Cerebellar nuclear complex (tissue), 1 donor: ENCODE results near the gene VWA8.

Source experiments
- DNase-seq, 2 experiments: peaks; one replicate each; lab custom pipeline; 2025; lab: John Stamatoyannopoulos, UW

Gene VWA8

GRCh38 chr13:41614671-41615527 is 346.0 kb downstream of the VWA8 start:
- DNase-seq = no peak

DNA sequence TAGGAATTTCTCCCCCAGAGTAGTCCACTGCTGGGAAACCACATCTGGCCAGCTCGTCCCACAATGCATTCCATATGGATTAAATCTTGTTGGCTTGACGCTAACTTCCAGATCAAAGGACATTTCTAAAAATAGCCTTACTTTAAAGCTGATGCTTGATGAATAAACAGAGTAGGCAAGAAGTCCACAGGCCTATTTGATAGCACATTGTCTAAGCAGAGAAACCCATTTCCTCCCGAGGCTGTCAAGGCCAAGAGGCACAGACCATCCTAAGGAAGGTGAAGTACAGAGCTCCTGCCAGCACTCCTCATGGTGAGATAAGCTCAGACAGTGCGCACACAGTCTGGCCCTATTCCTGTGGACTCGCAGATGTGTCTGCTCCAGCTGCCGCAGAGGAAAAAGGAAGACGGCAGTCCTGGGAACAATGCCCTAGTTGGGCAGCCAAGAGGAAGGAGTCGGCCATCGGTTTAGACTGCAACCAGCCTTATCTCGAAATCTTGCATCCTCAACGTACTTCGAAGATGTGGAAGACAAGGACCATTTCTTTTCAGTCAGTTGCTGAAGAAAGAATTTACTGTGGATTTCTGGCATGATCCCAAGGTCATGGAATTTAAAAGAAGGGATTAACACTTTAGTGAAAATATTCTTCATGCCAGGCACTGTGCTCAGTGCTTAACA is 346.8 kb downstream of the VWA8 start:
- DNase-seq = no peak

DNA sequence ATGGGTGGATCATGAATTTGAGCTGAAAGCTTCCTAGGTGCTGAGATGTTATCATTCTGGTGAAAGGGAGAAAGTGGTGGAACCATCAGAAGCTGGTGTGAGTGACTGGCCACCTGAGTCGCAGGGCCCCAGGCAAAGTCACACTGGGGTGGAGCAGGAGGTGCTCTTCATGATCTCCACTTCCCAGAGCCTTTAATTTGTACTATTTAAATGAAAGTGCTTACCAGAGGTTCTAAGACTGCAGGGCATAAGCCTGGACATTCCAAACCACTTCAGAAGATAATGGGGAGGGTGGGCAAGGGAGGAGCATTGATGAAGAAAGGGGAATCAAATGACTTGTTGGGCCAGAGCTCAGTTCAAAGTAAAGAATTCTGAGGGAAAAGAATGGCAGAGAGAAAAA is 347.4 kb downstream of the VWA8 start:
- DNase-seq = no peak

- no peak for DNase-seq
Observed at GRCh38 chr13:41611385-41611784, 349.5 kb downstream of the VWA8 start.

GRCh38 chr13:41610404-41610803 is 350.5 kb downstream of the VWA8 start:
- no peak for DNase-seq

DNA sequence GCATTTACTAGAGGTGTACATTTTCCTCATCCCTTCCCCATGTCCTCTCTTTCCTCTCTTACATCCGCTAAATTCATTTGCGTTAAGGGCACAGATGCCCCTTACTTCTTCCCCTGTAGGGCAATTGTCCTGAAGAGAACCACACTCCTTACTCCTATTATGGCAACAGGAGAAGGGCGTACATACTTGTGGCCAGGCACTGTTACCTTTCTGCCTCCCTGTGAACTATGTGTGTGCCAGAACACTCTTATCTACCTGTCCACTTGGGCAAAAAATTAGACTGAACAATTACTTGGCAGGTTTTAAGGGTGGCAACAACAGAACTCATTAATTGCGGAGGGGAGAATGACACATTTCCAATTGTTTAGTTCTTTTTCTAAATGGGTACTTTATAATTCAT is 351.1 kb downstream of the VWA8 start:
- DNase-seq = no peak

- no peak for DNase-seq
Observed at GRCh38 chr13:41608839-41609177, 352.1 kb downstream of the VWA8 start.

DNA sequence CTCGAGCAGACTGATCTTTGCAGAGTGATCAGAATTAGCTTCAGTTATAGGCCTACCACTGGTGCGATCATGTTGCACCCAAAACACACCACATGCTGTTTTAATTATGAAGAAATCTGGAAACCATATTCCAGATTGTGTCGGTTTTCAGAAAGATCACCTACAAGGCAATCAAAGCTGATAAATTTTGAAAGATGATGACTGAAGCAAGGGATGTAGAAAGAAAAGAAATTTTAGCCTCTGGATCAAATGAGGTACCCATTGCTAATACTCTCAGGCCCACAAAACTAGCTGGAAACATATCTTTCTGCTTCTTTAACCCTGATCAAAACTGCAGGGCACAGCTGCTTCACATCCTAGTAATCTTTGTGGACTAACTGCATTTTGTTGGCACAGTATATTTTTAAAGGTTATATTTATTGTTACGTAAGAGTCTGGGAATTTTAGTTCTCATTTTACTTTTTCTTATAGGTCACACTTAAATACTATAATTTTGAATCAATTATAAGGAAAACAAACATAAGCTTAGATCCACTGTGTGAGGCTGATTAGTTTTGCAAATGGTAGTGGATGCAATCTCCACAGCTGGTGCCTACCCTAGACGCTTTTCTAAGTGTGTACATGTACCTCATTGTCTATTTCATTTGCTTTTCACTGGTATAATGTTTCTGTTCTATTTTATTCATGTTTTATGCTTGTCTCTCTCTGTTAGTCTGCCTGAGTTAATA is 352.6 kb downstream of the VWA8 start:
- DNase-seq = no peak

DNA sequence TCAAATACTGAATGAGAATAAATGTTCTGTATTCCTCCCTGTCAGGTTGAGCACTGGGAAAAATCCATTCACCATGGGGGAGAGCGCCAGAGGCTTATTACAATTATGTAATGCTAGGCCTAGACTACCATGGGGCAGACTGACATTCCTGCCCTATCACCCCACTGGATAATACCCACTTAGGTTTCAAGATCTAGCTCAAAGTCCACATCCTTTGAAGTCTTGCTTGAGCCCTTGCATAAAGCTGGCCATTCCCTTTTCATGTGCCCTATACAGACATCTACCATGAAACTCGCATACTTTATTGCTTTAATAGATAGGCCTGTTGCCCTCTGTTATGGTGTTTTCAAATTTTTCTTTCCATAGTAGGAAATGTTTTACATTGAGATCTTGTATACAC is 354.3 kb downstream of the VWA8 start:
- no peak for DNase-seq

DNA sequence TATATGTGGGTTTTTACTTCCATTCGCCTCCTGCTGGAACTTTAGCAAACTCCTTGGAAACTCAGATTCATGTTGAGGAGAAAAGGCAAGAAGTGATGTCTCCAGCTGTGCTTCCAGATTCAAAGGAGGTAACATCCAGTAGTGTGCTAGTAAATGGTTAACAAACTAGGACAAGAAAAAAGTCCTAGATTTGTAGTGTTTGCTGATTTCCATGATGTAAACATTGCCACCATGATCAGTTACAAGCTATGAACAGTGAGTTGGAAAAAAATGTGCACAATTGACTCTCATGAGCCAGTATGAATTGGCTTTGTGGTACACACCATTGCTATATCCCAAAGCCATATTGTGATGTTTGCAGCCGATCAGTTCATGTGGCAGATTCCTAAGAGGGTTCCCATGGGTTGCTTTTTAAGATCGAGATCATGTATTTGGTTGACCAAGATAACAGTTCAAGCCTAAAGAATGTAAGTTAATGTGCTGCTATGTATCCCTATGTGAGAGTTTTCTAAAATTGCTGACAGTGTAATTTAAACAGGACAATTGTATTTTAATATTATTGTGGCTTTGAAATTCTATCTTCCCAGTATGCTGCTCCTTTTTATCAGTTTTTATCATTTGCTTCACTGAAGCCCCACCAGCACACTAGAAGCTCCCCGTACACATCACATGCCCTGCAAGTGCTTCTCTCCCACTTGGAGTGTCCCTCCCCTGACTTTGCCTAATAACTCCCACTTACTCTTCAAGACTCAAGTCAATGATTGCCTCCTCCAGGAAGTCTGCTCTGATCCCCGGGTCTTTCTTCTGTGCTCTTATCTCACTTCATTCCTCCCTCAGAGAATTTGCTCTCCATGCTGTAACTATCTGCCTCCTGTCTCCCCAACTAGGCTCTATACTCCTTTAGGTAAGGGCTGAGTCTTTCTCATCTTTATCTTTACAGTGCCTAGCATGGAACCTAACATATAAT is 355.3 kb downstream of the VWA8 start:
- no peak for DNase-seq

DNA sequence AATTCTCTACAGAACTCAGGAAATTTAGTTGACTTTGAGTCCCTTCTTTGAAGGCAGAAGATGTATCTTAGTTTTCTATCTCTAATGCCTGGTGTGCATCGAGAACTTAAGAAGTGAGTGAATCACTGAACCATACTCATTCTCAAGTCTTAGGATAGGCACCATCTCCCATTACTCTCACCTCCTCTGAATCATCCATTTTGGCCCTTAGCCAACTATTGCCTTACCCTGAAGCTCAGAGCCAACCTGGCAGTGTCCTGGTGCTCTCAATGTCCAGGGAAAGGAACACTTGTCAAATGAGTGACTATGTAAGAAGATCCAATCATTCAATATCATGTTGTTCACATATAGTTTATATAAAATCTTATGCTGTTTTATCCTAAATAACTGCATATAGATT is 357.0 kb downstream of the VWA8 start:
- no peak for DNase-seq

- no peak for DNase-seq
Observed at GRCh38 chr13:41601718-41602445, 359.0 kb downstream of the VWA8 start.

DNA sequence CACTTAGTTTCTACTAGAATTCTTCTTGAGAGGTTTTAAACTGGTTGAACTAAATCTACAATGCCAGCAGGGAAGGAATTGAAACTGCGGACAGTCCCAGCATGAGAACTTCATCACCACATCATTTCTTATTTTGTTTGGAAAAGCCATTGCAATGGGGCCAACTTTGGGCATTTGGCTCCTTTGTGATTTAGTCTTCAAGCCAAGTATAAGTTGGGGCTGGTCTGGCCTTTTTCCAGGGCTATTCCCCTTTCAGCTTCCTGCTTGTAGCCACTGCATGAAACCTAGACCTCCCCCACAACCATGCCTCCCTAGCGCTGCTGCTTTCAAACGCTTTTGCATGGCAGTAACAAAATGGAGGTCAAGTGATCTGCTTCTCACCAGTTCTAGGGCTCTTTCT is 361.3 kb downstream of the VWA8 start:
- no peak for DNase-seq

DNA sequence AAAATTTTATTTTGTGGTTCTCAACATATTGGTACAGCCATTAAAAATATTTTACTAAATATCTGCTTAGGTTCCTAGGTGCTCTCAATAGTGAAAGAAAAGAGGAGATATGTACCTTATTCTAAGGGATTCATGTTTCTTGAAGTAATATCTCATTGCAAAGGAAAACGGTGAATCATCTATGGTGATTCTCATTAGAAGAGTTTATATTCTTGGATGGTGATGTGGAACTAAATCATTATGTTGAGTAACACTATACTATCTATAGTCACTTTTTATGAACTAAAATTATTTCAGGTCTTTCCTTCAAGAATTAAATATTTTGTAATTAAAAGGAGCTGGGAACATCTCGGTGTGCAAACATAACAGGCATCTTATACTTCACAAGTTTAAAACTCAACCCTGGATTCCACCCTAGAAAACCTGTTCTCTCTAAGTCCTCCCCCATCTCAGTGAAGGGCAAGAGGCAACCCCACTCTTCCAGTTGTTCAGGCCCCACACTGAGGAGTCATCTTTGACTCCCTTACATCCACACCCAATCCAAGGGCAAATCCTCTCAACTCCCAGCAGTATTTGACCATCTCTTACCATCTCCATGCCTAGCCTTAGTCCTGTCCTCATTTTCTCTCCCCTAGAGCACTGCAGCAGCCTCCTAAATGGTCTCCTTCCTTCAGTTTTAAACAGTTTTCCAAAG is 363.4 kb downstream of the VWA8 start:
- no peak for DNase-seq

GRCh38 chr13:41596190-41596589 is 364.7 kb downstream of the VWA8 start:
- no peak for DNase-seq

GRCh38 chr13:41595298-41595697 is 365.6 kb downstream of the VWA8 start:
- DNase-seq = no peak

DNA sequence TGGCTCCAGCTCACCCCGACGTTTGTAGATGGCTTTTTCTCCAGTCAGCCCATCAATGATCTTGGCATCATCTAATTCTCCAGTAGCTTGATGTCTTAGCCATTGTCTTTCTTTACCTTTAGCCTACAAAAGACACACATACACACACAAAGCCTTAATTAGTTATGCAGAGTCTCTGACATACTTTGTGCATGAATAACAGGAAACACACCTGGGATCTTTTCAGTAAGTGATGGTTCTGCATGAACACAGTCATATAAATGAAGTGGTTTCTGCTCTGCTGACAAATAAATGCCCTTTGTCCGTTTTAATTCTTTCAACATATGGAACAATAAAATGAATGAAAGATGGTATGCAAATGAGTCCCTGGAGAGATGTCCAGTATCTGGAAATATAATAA is 370.3 kb downstream of the VWA8 start:
- no peak for DNase-seq

DNA sequence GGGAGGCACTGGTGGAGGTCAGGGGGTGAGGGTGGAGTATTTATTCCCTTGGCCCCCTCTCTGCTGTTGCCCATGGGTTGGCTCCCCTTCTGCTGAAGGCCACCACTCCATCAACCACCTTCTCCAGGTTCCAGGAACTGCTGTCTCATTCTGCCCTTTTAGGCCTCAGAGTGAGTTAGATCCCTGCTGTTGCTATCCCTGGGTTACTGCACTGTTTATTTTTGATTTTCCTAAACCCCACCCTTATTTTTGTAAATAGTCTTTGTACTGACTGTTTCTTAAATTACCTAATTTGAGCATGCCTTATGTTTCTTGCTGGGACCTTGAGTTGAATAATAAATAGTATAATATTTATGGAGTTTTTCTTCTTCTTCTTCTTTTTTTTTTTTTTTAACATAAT is 370.8 kb downstream of the VWA8 start:
- DNase-seq = no peak

DNA sequence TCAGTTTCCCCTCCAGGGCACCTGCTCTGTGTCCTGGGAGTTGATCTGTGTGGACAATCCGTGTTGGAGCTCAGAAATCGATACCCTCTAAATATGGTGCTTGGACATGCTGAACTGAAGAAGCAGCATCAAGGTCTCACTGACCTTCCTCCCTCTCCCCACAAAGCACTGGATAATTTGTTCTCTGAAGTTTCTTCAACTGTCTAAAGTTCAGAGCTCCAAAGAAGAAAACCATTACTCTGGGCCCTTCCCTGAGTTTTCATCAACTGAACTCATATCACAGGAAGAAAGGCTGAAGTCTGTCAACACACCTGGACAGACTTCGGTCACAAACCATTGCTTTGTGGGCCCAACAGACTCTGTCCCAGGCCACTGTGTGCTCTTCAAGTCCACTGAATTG is 371.5 kb downstream of the VWA8 start:
- no peak for DNase-seq

- DNase-seq = no peak
Observed at GRCh38 chr13:41588899-41589298, 372.0 kb downstream of the VWA8 start.

DNA sequence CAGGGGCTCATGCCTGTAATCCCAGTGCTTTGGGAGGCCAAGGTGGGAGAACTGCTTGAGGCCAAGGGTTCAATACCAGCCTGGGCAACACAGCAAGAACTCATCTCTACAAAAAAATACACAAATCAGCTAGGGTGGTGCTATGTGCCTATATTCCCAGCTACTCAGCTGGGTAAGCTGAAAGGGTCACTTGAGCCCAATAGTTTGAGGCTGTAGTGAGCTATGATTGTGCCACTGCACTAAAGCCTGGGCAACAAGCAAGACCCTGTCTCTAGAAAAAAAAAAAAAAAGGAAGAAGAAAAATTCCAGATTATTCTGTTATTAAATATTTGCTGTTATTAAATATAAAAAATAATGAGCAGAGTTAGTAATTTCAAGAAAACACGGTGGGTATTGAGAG is 372.5 kb downstream of the VWA8 start:
- no peak for DNase-seq
